GM23338 (cell line): ENCODE measurements around the gene TMEM94.
"Not testable (repeated sequence)": the region's sequence is repeated elsewhere in the genome, so short reads cannot be mapped to it uniquely, and the experiment has no call there.

Source experiments
- CREB1 ChIP-seq: fragments of 250-450 bp; sonication (Bioruptor Pico); IDR thresholded peaks from 2 replicates; pipeline ENCODE4 v1.5.0; 2020; ENCODE audit warnings: low read depth, mild to moderate bottlenecking, moderate library complexity
- CTCF ChIP-seq, 2 experiments: fragments of 200-600 bp in 1 of 2; sonication (generic) in 1 of 2; conservative IDR thresholded peaks; 2 replicates each; pipeline versions ENCODE4 v1.5.1 to v1.6.1; 2016 to 2017; ENCODE audit warnings: antibody characterized with exemption in 2 of 2, low read depth in 2 of 2, mild to moderate bottlenecking in 2 of 2, moderate library complexity in 1 of 2
- ETS1 ChIP-seq: IDR thresholded peaks from 2 replicates; pipeline ENCODE4 v1.6.1; 2016; ENCODE audit warnings: antibody characterized with exemption
- EZH2 ChIP-seq: fragments of 200-600 bp; sonication (generic); IDR thresholded peaks from one replicate; pipeline ENCODE4 v1.8.0; 2017; ENCODE audit warnings: antibody characterized with exemption, mild to moderate bottlenecking, low read depth; ENCODE audit not compliant: unreplicated experiment
- EZH2phosphoT487 ChIP-seq: fragments of 200-600 bp; sonication (generic); IDR thresholded peaks from one replicate; pipeline ENCODE4 v1.8.1; 2018; ENCODE audit warnings: antibody characterized with exemption; ENCODE audit not compliant: unreplicated experiment
- JUNB ChIP-seq: IDR thresholded peaks from one replicate; pipeline ENCODE4 v1.6.1; 2016; ENCODE audit warnings: antibody characterized with exemption; ENCODE audit not compliant: unreplicated experiment
- NANOG ChIP-seq: IDR thresholded peaks from 2 replicates; pipeline ENCODE4 v1.6.1; 2016; ENCODE audit warnings: antibody characterized with exemption, borderline replicate concordance
- POLR2AphosphoS5 ChIP-seq: IDR thresholded peaks from 2 replicates; pipeline ENCODE4 v1.6.1; 2016; ENCODE audit warnings: antibody characterized with exemption, low read depth
- REST ChIP-seq: IDR thresholded peaks from one replicate; pipeline ENCODE4 v1.6.1; 2018; ENCODE audit warnings: antibody characterized with exemption; ENCODE audit not compliant: unreplicated experiment
- STAT1 ChIP-seq: IDR thresholded peaks from one replicate; pipeline ENCODE4 v1.6.1; 2016; ENCODE audit warnings: antibody characterized with exemption; ENCODE audit not compliant: unreplicated experiment
- ZNF114 ChIP-seq: fragments of 250-450 bp; sonication (Bioruptor Pico); IDR thresholded peaks from 2 replicates; pipeline ENCODE4 v1.5.0; 2020; ENCODE audit warnings: mild to moderate bottlenecking, moderate library complexity
- ZNF462 ChIP-seq: fragments of 250-450 bp; sonication (Bioruptor Pico); IDR thresholded peaks from 2 replicates; pipeline ENCODE4 v1.5.0; 2020; ENCODE audit warnings: mild to moderate bottlenecking, moderate library complexity

- not testable (repeated sequence) for TF ChIP-seq CTCF (conservative IDR thresholded peaks at IDR 0.05; ENCODE audit: low read depth in 2 of 2); POLR2AphosphoS5; EZH2; CREB1 (CRISPR knock-in tag); REST; EZH2phosphoT487; JUNB; ZNF114 (CRISPR knock-in tag); ETS1; ZNF462 (CRISPR knock-in tag); NANOG; STAT1
These were observed 1.8 kb upstream of the TMEM94 start for GRCh38 chr17:75454672-75455071.
